Keratinocyte (primary cell): ENCODE measurements around the gene LRP1B. TPM values are rescaled to one million over a fixed set of nuclear protein-coding genes. Genes with fewer than 3 reads are reported as not detected.

Source experiments
- DNase-seq: peaks from one replicate; pipeline ENCODE4 v3.0.0-alpha.2; 2011; ENCODE audit warnings: low read depth, missing footprints, low spot score
- FAIRE-seq: peaks from 2 replicates; lab custom pipeline; 2011; peaks lifted over from hg19 to GRCh38; lab: Jason Lieb, UNC
- H2AFZ ChIP-seq: 2 replicates; pipeline ENCODE4 v1.6.0; 2012; ENCODE audit warnings: low read length, control low read depth, inconsistent platforms; ENCODE audit not compliant: control insufficient read depth
- H3K27ac ChIP-seq: 2 replicates; pipeline ENCODE4 v1.5.1; 2011; ENCODE audit warnings: low read length; ENCODE audit not compliant: control insufficient read depth, insufficient read depth
- H3K27me3 ChIP-seq: 3 replicates; pipeline ENCODE4 v1.6.0; 2011; ENCODE audit warnings: low read length; ENCODE audit not compliant: control insufficient read depth, insufficient read depth; ENCODE audit errors: extremely low read depth
- H3K36me3 ChIP-seq, 2 experiments: 2 replicates in 1 of 2; 3 replicates in 1 of 2; pipeline ENCODE4 v1.5.1; 2011; ENCODE audit warnings: low read length in 2 of 2, mild to moderate bottlenecking in 1 of 2; ENCODE audit not compliant: control insufficient read depth in 2 of 2, insufficient read depth in 2 of 2; ENCODE audit errors: extremely low read depth in 1 of 2
- H3K4me1 ChIP-seq: 3 replicates; pipeline ENCODE4 v1.5.1; 2011; ENCODE audit warnings: low read length; ENCODE audit not compliant: control insufficient read depth, insufficient read depth; ENCODE audit errors: extremely low read depth
- H3K4me2 ChIP-seq: 3 replicates; pipeline ENCODE4 v1.6.0; 2011; ENCODE audit warnings: low read depth, low read length; ENCODE audit not compliant: control insufficient read depth, insufficient read depth; ENCODE audit errors: extremely low read depth
- H3K4me3 ChIP-seq, 3 experiments: fragments of 200-600 bp in 1 of 3; sonication (generic) in 1 of 3; 2 replicates in 2 of 3; 3 replicates in 1 of 3; pipeline ENCODE4 v1.5.1; 2011 to 2016; ENCODE audit warnings: low read length in 3 of 3, mild to moderate bottlenecking in 3 of 3, control low read depth in 2 of 3, inconsistent platforms in 1 of 3, low read depth in 1 of 3, mixed read lengths in 1 of 3, mixed run types in 1 of 3, moderate library complexity in 1 of 3; ENCODE audit not compliant: control insufficient read depth in 2 of 3, insufficient read depth in 2 of 3; ENCODE audit errors: extremely low read depth in 1 of 3
- H3K79me2 ChIP-seq: 2 replicates; pipeline ENCODE4 v1.6.0; 2012; ENCODE audit warnings: low read length; ENCODE audit not compliant: control insufficient read depth, insufficient read depth
- H3K9ac ChIP-seq: 3 replicates; pipeline ENCODE4 v1.6.0; 2011; ENCODE audit warnings: low read length; ENCODE audit not compliant: control insufficient read depth, insufficient read depth; ENCODE audit errors: extremely low read depth
- H3K9me1 ChIP-seq: 3 replicates; pipeline ENCODE4 v1.6.0; 2011; ENCODE audit warnings: low read length; ENCODE audit not compliant: control insufficient read depth, insufficient read depth; ENCODE audit errors: extremely low read depth
- H3K9me3 ChIP-seq: 2 replicates; pipeline ENCODE4 v1.5.1; 2012; ENCODE audit warnings: low read depth, low read length; ENCODE audit not compliant: control insufficient read depth
- H4K20me1 ChIP-seq: 3 replicates; pipeline ENCODE4 v1.6.0; 2011; ENCODE audit warnings: low read length; ENCODE audit not compliant: control insufficient read depth, insufficient read depth; ENCODE audit errors: extremely low read depth
- CTCF ChIP-seq, 3 experiments: IDR thresholded peaks in 1 of 3; conservative IDR thresholded peaks in 1 of 3; optimal IDR thresholded peaks in 1 of 3; 2 replicates in 2 of 3; 3 replicates in 1 of 3; pipeline versions ENCODE3 to v1.5.1; 2011; ENCODE audit warnings: low read length in 3 of 3, mild to moderate bottlenecking in 3 of 3, moderate library complexity in 2 of 3, control low read depth in 1 of 3, inconsistent platforms in 1 of 3; ENCODE audit not compliant: insufficient read depth in 2 of 3; ENCODE audit errors: extremely low read depth in 1 of 3
- EZH2 ChIP-seq: IDR thresholded peaks from one replicate; pipeline ENCODE4 v1.6.1; 2012; ENCODE audit warnings: inconsistent platforms, mild to moderate bottlenecking, low read length, moderate library complexity
- dilution Hi-C: fragments of 300-500 bp; cut with MboI; formaldehyde crosslinking; loops from one replicate; pipeline ENCODE4 v1.7.0; 2020; ENCODE audit warnings: low sequenced_read_pairs; ENCODE audit not compliant: extremely low pct_ligation_motif_present
- polyA plus RNA-seq, 5 experiments: library from polyadenylated mRNA; depleted of rRNA in 3 of 5; stranded (reverse) in 3 of 5; stranded (forward) in 1 of 5; unstranded in 1 of 5; fragments of >200 nt; gene quantifications; 1 replicate in 1 of 5; 2 replicates in 3 of 5; 3 replicates in 1 of 5; pipeline versions ENCODE4 v1.2.1 to v1.2.3, GENCODE V29; 2011 to 2012; ENCODE audit warnings: missing spikeins in 2 of 5, low read depth in 1 of 5, low replicate concordance in 1 of 5

LRP1B gene
- polyA plus RNA-seq, 1 donor (not counting 4 experiments of a cell fraction or from before 2014, with no cell fraction given) = not detected

- TF ChIP-seq EZH2 (no peak), CTCF (optimal IDR thresholded peaks at IDR 0.05 in 1 of 3, IDR thresholded peaks at IDR 0.05 in 1 of 3, conservative IDR thresholded peaks at IDR 0.05 in 1 of 3; ENCODE audit: extremely low read depth in 1 of 3, insufficient read depth in 2 of 3, low read length in 3 of 3) (no peak)
- no peak overlapping the region for H3K27ac ChIP-seq
- H3K4me2 ChIP-seq = no peak overlapping the region
- dilution Hi-C loops = no loop called here
- H4K20me1 ChIP-seq = no peaks in the 10 kb centered on the region
- H3K4me3 ChIP-seq = no peak overlapping the region
- DNase-seq = no peak
- no peaks in the 10 kb centered on the region for H3K4me1 ChIP-seq
- no peaks in the 10 kb centered on the region for H3K9me3 ChIP-seq
- H3K27me3 ChIP-seq = no peaks in the 10 kb centered on the region
- no peak overlapping the region for H2AFZ ChIP-seq
- no peaks in the 10 kb centered on the region for H3K9me1 ChIP-seq
- no peaks in the 10 kb centered on the region for H3K36me3 ChIP-seq
- H3K9ac ChIP-seq = no peak overlapping the region
- no peaks in the 10 kb centered on the region for H3K79me2 ChIP-seq
- no peak for FAIRE-seq
These were observed 402.7 kb downstream of the LRP1B start for GRCh38 chr2:141728142-141728541.

GRCh38 chr2:141724426-141724825, 406.4 kb downstream of the LRP1B start:
- H3K9me1 ChIP-seq = no peaks in the 10 kb centered on the region
- no peak for DNase-seq
- H2AFZ ChIP-seq = no peak overlapping the region
- dilution Hi-C loops = no loop called here
- no peaks in the 10 kb centered on the region for H3K4me1 ChIP-seq
- no peaks in the 10 kb centered on the region for H4K20me1 ChIP-seq
- no peak overlapping the region for H3K9ac ChIP-seq
- H3K79me2 ChIP-seq = no peaks in the 10 kb centered on the region
- H3K4me3 ChIP-seq = no peak overlapping the region
- FAIRE-seq = no peak
- TF ChIP-seq EZH2 (no peak), CTCF (optimal IDR thresholded peaks at IDR 0.05 in 1 of 3, IDR thresholded peaks at IDR 0.05 in 1 of 3, conservative IDR thresholded peaks at IDR 0.05 in 1 of 3; ENCODE audit: extremely low read depth in 1 of 3, insufficient read depth in 2 of 3, low read length in 3 of 3) (no peak)
- no peak overlapping the region for H3K4me2 ChIP-seq
- no peaks in the 10 kb centered on the region for H3K36me3 ChIP-seq
- no peak overlapping the region for H3K27ac ChIP-seq
- no peaks in the 10 kb centered on the region for H3K9me3 ChIP-seq
- H3K27me3 ChIP-seq = no peaks in the 10 kb centered on the region
